ENCODE results near the gene HIVEP3.

Gene HIVEP3

DNA sequence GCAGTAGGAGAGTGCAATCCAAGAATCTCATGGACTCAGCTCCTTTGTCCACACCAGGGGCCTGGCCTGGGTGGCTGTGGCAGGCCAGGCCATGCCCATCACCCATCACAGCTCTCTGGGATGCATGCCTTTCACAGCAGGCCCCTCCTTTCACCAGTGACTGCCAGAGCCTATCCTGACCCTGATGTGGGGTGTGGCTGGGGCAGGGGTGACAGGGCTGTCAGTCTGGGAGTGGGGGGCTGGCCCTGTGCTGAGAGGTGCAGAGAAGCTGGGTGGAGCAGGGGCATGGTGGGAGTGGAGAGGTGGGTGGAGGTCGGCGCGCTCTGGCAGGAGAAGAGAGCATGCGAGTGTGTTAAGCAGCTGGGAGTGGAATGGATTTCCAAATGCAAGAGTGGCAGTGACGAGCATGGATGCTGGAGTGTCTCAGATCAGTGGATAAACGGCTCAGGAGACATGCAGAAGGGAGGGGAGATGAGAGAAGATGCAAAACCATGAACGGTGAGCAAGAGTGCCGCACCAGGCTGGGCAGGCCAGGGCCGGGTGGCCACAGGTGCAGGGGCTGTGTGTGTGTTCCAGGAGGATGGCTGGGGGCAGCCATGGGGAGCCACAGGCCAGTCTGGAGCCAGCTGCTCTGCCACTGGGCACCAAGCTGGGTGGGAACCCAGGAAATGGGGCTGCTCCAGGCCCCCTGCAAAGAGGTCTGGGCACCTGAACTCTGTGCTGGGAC, 394.6 kb downstream of the HIVEP3 start:
- DNase-seq: no peak

DNA sequence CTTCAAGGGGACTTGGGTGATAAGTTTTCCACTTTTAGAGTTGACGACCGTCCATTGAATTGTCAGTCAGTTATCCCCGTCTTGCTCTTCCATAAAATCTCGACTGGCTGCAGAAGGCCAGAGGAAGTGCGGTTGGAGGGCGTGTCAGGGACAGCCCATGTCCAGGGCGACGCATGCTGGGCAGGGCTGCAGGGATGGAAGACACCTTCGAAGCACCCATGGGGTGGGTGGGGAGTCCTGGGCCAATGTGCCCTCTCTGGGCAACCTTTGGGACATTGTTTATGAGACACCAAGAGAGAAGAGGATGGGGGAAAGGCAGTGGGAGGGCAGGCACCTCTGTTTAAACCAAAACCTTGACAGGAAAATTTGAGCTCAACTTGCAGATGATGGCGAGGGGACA, 395.7 kb downstream of the HIVEP3 start:
- DNase-seq: no peak

GRCh38 chr1:41521766-41522165, 397.0 kb downstream of the HIVEP3 start:
- no peak for DNase-seq

GRCh38 chr1:41520951-41521752, 397.6 kb downstream of the HIVEP3 start:
- no peak for DNase-seq

GRCh38 chr1:41519667-41520066, 399.1 kb downstream of the HIVEP3 start:
- DNase-seq: no peak

DNA sequence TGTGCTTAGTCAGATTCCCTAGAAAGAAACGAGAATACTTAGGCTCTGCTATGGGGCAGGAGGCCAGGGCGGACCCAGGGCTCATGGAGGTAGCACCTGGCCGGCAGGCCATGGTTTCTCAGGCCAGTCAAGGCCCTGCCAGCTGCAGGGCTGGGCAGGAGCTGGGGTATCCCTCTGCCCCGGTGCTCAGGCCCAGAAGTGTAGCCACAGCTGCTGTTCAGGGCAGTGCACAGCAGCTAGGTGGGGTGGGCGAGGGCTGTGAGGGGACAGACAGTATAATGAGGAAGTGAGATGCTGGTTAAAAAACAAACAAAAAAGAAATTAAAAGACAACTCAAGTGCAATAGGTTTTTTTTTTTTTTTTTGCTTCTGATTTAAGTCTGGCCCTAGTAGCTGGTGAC, 400.3 kb downstream of the HIVEP3 start:
- DNase-seq: no peak

- no peak for DNase-seq
Observed at GRCh38 chr1:41517062-41517438, 401.7 kb downstream of the HIVEP3 start.

DNA sequence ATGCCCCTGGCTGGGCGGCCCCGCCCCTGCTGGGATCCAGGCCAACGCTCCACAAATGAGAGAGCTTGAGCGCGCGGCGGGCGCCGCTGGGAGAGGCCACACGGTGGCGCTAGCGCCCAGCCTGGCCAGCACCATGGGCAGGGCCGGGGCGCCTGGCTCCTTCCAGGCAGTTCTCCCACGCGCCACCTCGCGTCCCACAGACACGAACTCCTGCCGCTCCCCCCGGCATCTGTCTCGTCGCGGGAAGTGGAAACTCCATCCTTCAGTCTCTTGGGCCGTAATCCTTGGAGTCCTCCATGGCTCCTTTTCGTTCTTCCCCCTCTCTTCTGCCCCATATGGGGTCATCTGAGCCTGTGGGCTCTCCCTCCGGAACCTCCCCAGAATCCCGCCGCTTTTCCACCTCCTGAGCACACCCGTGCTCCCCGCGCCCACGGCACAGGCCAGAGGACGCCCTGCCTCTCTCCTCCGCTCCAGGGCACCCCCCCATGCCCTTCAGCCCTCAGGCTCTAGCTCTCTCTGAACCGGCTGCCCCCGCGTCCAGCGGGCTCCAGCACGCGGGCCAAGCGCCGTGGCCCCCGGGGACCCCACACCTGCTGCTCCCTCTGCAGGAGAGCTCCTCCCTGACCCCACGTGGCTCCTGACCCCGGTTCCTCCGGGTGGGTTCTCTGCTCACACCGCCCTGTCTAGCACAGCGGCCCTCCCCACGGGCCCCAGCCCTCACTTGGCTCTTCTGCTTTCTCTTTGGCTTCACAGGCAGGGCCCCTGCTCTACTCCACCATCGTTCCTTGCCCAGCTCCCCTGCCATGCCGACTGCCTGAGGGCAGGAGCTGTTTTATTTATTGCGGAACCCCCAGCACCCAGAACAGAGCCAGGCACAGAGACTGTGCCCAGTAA, 402.3 kb downstream of the HIVEP3 start:
- DNase-seq: peak; percentile 73

DNA sequence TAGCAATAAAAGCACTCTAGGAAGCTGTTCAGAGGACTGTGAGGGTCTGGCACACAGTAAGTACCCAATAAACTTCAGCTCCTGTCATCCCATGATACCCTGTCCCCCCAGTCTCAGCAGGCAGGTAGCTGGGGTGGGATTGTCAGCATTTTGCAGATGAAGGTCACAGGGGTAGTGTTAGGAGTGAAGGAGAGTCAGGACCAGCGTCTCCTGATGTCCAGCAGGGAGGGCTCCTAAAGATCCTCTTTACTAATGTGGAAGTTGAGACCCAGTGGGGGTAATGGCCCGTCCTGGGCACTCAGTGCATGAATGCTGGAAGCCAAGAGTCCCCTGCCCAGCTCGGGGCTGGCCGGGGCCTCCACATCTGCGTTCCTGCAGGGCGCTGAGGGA, 402.9 kb downstream of the HIVEP3 start:
- DNase-seq: no peak

- no peak for DNase-seq
Observed at GRCh38 chr1:41515131-41515678, 403.5 kb downstream of the HIVEP3 start.

DNA sequence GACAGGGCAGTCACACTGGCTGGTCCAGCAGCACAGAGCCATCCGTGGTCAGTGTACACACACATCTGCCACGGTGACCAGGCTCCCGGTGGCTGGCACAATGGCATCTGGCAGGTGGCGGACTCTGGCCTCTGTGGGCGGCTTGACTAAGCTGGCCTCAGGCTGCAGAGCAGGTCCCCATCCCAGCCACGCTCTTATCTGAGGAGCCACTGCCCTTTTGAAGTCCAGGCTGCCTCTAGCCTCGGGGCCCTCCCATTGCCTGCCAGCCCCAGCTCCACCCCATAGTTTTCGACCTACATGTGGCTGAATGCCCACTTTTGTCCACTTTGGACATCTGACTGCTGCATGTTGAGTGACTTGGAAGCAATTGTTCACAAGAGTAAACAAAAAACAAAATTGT, 404.3 kb downstream of the HIVEP3 start:
- no peak for DNase-seq

DNA sequence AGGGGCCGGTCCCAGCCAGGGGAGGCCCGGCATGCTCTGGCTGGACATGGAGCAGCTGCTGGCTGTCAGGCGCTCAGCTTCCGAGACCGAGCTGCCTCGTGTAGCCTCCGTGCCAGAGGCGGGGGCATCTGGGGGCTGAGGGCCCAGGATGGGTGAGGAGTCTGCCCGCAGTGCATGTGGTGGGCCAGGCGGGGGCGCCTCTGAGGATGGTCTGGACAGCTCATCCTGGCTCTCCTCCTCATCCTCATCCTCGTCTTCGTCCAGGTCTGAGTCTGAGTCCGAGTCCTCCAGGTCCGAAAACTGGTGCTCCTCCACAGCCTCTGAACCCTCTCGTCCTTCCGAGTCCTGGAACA, 405.4 kb downstream of the HIVEP3 start:
- DNase-seq: no peak

DNA sequence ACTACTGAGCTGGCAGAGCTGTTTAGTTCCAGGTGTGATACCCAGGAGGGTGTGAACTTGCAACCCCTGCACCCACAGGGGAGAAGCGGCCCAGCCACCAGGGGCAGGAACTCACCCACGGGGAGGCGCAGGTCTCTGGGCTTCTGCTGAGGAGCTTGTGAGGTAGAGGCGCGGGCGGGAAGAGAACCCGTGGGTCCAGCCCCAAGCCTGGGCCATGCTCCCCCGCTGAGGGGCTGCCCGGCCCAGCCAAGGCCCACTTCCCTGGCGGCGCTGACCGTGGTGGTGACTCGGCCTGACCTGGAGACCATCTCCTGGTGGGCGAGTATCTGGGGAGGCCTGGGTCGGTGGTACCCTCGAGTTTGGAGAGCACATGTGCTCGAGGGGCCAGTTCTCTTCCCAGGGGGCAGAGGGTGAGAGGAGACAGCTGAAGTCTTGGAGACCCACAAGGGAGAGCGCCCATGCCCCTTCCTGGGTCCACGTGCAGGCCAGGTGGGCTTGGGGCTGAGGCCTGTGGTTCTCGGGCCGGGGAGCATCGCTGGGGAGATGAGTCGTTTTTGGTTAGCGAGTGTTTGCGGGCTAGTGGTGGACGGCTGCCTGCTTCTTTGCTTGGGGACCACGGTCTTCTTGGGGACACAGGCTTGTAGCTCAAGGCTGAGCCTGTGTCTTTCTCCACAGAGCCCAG, 405.9 kb downstream of the HIVEP3 start:
- DNase-seq: no peak

DNA sequence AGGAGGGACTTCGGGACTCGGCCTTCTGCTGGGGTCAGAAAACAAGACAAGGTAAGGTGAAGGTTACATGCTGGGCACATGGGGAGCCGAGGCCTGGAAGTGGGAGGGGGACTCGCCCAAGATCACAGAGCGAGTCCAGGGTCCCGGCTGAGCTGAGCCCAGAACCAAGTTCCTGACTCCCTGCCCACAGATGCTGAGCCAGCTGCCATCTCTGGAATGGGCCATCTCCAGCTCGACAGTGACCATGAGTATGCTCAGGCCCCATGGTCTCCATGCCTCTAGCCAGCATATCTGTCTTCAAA, 407.5 kb downstream of the HIVEP3 start:
- DNase-seq: no peak

DNA sequence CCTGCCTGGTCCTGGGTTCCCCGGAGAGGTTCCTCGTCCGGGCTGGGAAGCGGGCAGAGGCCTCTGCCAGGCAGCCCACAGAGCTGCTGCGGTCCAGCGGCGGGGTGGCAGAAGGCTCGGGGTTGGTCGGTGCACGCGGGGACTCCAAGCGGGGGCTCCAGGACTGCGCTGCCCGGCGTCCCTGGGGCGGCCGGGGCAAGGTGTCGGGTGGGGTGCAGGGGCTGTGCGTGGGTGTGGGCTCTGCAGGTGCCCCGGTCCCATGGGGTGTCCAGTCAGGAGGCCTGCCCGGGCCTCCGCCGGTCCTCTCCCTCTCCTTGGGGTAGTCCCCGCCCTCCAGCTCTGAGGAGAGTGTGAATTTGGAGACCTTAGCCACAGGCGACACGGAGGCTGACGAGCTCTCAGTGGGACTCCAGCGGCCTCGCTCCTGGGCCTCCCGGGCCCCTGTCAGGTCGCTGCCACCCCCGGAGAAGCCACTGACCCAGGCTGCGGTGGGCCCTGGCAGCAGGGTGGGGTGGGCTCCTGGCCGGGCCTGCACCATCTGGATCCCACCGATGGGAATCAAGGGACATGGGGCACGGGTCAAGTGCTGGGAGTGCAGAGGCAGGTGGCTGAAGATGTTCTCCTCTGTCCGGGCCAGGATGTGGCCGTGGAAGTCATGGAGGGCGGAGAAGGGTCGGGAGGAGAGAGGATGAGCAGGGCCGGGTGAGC, 408.0 kb downstream of the HIVEP3 start:
- DNase-seq: no peak

- no peak for DNase-seq
Observed at GRCh38 chr1:41509270-41509671, 409.5 kb downstream of the HIVEP3 start.

DNA sequence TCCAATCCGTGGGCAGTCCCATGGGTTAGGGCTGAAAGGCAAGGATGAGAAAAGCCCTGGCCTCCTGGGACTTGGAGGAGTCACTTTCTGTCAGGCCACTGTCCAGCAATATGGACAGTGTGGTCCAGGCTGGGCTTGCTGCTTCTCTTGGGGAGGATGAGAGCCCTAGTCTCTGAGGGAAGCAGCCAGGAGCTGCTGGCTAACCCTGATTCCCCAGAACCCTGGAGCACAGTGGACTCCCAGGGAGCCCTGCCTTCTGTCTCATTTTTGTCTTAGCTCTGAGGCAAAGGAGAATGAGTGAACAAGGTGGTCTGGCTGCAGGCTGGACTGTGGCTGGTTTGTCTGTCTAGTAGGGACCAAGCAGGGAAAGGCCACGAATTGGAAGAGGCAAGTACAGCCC, 410.4 kb downstream of the HIVEP3 start:
- no peak for DNase-seq

GRCh38 chr1:41507836-41508235, 410.9 kb downstream of the HIVEP3 start:
- no peak for DNase-seq

- no peak for DNase-seq
Observed at GRCh38 chr1:41507110-41507720, 411.5 kb downstream of the HIVEP3 start.

DNA sequence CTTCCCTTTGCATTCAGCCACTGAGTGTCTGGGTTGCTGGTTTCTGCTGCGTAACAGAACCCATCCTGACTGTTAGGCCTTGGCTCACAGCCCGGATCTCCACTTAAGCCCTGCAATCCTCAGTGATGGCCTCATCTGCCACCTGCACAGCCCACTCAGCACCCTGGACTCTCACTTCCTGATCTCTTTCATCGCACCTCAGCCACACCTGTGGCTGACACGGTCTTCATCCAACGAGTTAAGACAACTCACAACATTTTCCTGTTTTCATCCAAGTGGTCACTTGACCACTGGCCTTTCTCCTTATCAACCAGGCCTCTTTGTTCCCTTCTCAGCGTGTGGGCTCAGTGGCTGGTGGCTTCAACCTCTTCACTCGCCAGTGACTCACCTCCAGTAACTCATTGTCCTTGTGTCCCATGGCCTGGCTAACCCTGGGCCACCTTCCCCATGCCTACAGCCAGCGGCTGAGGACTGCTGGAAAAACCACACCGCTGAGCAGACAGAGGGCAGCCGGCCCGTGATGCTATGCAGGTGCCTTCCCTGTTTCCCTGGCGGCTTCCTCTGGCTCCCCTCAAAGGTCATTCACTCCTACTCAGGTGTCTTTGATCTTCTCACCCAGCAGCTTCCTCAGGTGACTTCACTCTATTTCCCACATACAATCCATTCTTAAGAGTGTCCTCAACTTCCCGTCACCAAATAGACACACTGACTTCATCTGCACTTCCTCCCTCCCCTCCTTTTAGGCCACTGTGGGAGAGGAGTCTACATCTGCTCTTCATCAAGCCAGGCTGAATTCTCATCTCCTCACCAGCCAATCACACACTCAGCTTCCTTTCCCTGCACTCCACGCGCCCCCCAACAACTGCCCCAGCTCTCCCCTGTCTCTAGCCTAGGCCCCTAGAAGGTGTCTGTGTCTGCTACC, 414.3 kb downstream of the HIVEP3 start:
- DNase-seq: no peak

All from activated T-cell treated with anti-CD3 and anti-CD28 coated beads, Interleukin-2, amount 50 U/mL, for 1 hour (primary cell).